HEK293 (cell line): ENCODE data around the gene AURKB.

Experiments
- CTCF ChIA-PET: fragments of 350-600 bp; formaldehyde crosslinking; extraction: SDS; loops from one replicate; lab custom pipeline; 2021; ENCODE audit warnings: antibody characterized with exemption; lab: Yijun Ruan, JAX
- POLR2A ChIA-PET: fragments of 300-600 bp; formaldehyde crosslinking; extraction: SDS; loops from one replicate; lab custom pipeline; 2020; ENCODE audit warnings: antibody characterized with exemption, inconsistent platforms; lab: Yijun Ruan, JAX
- H3K27ac ChIP-seq: fragments of 200-500 bp; sonication (Bioruptor generic); 2 replicates; pipeline ENCODE4 v1.5.1; 2014; ENCODE audit warnings: low read depth, low read length, control low read depth, inconsistent platforms; ENCODE audit errors: extremely low read depth
- H3K36me3 ChIP-seq, 2 experiments: fragments of 200-500 bp in 1 of 2; sonication (Bioruptor generic) in 1 of 2; 1 replicate in 1 of 2; 2 replicates in 1 of 2; pipeline ENCODE4 v1.5.1; 2014 to 2017; ENCODE audit warnings: inconsistent platforms in 2 of 2, low read length in 2 of 2; ENCODE audit not compliant: control insufficient read depth in 2 of 2, insufficient read depth in 1 of 2
- H3K4me1 ChIP-seq: fragments of 200-500 bp; sonication (Bioruptor generic); 2 replicates; pipeline ENCODE4 v1.5.1; 2014; ENCODE audit warnings: mild to moderate bottlenecking, low read length, inconsistent platforms; ENCODE audit not compliant: control insufficient read depth, insufficient read depth
- H3K4me3 ChIP-seq: 2 replicates; pipeline ENCODE4 v1.5.1; 2011; ENCODE audit warnings: low read depth, mild to moderate bottlenecking, control low read depth, low read length, moderate library complexity
- H3K9me3 ChIP-seq: fragments of 200-500 bp; sonication (Bioruptor generic); 2 replicates; pipeline ENCODE4 v1.5.1; 2014; ENCODE audit warnings: low read depth, low read length, inconsistent platforms; ENCODE audit not compliant: control insufficient read depth, insufficient read depth
- GLIS2 ChIP-seq: fragments of 450-650 bp; formaldehyde crosslinking; IDR thresholded peaks from 2 replicates; pipeline ENCODE4 v1.5.1; 2016; ENCODE audit warnings: missing biosample characterization, missing genetic modification characterization
- PRDM1 ChIP-seq: fragments of 450-650 bp; formaldehyde crosslinking; IDR thresholded peaks from 2 replicates; pipeline ENCODE4; 2016; ENCODE audit warnings: missing biosample characterization, missing genetic modification characterization
- YY2 ChIP-seq: fragments of 450-650 bp; formaldehyde crosslinking; IDR thresholded peaks from 2 replicates; pipeline ENCODE4 v1.5.1; 2016; ENCODE audit warnings: missing biosample characterization, missing genetic modification characterization
- ZBTB20 ChIP-seq: fragments of 450-650 bp; formaldehyde crosslinking; IDR thresholded peaks from 2 replicates; pipeline ENCODE4 v1.5.1; 2016; ENCODE audit warnings: missing biosample characterization, missing genetic modification characterization
- ZEB2 ChIP-seq: fragments of 450-650 bp; formaldehyde crosslinking; IDR thresholded peaks from 2 replicates; pipeline ENCODE4 v1.5.1; 2016; ENCODE audit warnings: missing biosample characterization, missing genetic modification characterization
- ZNF112 ChIP-seq: fragments of 450-650 bp; formaldehyde crosslinking; IDR thresholded peaks from 2 replicates; pipeline ENCODE4 v1.5.0; 2017; ENCODE audit warnings: missing biosample characterization, missing genetic modification characterization
- ZNF140 ChIP-seq: fragments of 450-650 bp; formaldehyde crosslinking; IDR thresholded peaks from 2 replicates; pipeline ENCODE4 v1.5.1; 2016; ENCODE audit warnings: missing biosample characterization, missing genetic modification characterization
- ZNF248 ChIP-seq: fragments of 450-650 bp; formaldehyde crosslinking; IDR thresholded peaks from 2 replicates; pipeline ENCODE4 v1.5.1; 2017; ENCODE audit warnings: missing biosample characterization, missing genetic modification characterization
- ZNF394 ChIP-seq: fragments of 450-650 bp; formaldehyde crosslinking; IDR thresholded peaks from 2 replicates; pipeline ENCODE4 v1.5.1; 2016; ENCODE audit warnings: missing biosample characterization, missing genetic modification characterization, mild to moderate bottlenecking, moderate library complexity, borderline replicate concordance
- ZNF585B ChIP-seq: fragments of 450-650 bp; formaldehyde crosslinking; IDR thresholded peaks from 2 replicates; pipeline ENCODE4 v1.5.1; 2016; ENCODE audit warnings: missing biosample characterization, missing genetic modification characterization
- ZNF701 ChIP-seq: fragments of 450-650 bp; formaldehyde crosslinking; IDR thresholded peaks from 2 replicates; pipeline ENCODE4 v1.5.1; 2016; ENCODE audit warnings: missing biosample characterization, missing genetic modification characterization
- ZNF768 ChIP-seq: fragments of 450-650 bp; formaldehyde crosslinking; IDR thresholded peaks from 2 replicates; pipeline ENCODE4 v1.5.1; 2018; ENCODE audit warnings: missing biosample characterization, mild to moderate bottlenecking, missing genetic modification characterization
- ZNF785 ChIP-seq: fragments of 450-650 bp; formaldehyde crosslinking; IDR thresholded peaks from 2 replicates; pipeline ENCODE4 v1.5.1; 2016; ENCODE audit warnings: missing biosample characterization, missing genetic modification characterization
- TF ChIP-seq, protein P1 (sequence below): fragments of 450-650 bp; formaldehyde crosslinking; IDR thresholded peaks from 2 replicates; pipeline ENCODE4 v1.5.1; 2016; ENCODE audit warnings: missing biosample characterization, missing genetic modification characterization
- TF ChIP-seq, protein P2 (sequence below): fragments of 450-650 bp; formaldehyde crosslinking; IDR thresholded peaks from 2 replicates; pipeline ENCODE4 v1.5.1; 2016; ENCODE audit warnings: missing biosample characterization, missing genetic modification characterization
- TF ChIP-seq, protein P3 (sequence below): fragments of 450-650 bp; formaldehyde crosslinking; IDR thresholded peaks from 2 replicates; pipeline ENCODE4 v1.5.1; 2016; ENCODE audit warnings: missing biosample characterization, missing genetic modification characterization
- TF ChIP-seq, protein P4 (sequence below): fragments of 450-650 bp; formaldehyde crosslinking; IDR thresholded peaks from 2 replicates; pipeline ENCODE4 v1.5.1; 2016; ENCODE audit warnings: missing biosample characterization, missing genetic modification characterization
- TF ChIP-seq, protein P5 (sequence below): fragments of 450-650 bp; formaldehyde crosslinking; IDR thresholded peaks from 2 replicates; pipeline ENCODE4 v1.5.1; 2016; ENCODE audit warnings: missing biosample characterization, missing genetic modification characterization
- TF ChIP-seq, protein P6 (sequence below): fragments of 450-650 bp; formaldehyde crosslinking; IDR thresholded peaks from 2 replicates; pipeline ENCODE4 v1.5.1; 2016; ENCODE audit warnings: missing biosample characterization, missing genetic modification characterization

AURKB gene

DNA sequence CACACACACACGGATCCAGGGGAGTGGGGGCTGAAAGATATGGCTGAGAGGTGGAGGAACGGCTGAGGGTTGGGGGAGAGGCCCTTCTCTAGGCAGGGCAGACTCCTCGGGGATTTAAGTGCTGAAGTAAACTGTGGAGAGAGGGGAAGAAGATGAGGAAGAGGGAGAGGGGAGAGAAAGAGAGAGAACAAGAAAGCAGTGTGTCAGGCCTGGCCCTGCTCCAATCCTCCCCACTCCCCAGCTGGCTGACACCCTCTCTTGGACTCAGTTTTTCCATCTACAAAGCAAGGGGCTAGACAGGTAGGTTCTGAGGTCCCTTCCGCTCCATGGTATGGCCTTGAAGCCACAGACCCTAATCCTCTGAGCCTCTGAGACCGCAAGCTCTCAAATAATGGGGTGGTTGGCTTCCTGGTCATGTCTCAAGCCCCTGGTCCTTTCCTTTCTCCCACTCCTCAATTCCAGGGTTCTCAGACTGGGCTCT lies 49.6 kb downstream of the AURKB start (continued):
- TF ChIP-seq ZNF394 (tag by site-specific recombination): no peak

DNA sequence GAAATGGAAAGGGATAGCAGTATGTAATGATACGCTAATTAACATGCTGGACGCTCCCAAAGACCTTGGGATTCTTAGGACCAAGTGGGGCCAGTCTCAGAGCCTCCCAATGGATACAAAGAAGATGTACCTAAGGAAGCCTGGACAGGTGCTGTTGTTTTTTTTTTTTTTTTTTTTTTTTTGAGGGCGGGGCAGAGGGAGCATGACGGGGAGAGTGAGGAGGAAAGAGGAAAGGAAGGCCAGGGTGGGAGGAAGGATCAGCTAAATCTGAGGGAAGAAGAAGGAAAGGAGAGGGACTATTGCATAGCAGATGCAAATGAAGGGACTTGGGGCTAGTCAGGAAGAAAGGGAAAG lies 50.2 kb downstream of the AURKB start:
- no peak for TF ChIP-seq ZNF768 (tag by site-specific recombination)
- TF ChIP-seq ZEB2 (tag by site-specific recombination): peak; percentile 41; the same call in 1 of the 2 replicates
- no peak for TF ChIP-seq ZNF112 (tag by site-specific recombination)
- TF ChIP-seq, protein P1, sequence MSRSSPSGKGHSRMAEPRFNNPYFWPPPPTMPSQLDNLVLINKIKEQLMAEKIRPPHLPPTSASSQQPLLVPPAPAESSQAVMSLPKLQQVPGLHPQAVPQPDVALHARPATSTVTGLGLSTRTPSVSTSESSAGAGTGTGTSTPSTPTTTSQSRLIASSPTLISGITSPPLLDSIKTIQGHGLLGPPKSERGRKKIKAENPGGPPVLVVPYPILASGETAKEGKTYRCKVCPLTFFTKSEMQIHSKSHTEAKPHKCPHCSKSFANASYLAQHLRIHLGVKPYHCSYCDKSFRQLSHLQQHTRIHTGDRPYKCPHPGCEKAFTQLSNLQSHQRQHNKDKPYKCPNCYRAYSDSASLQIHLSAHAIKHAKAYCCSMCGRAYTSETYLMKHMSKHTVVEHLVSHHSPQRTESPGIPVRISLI (tag by site-specific recombination): peak; percentile 95
- no peak for TF ChIP-seq ZNF140 (tag by site-specific recombination)
- TF ChIP-seq ZNF785: no peak
- TF ChIP-seq YY2: no peak
- 0 out of 2 replicates have a peak, but pooled peaks have one; percentile 52 for TF ChIP-seq PRDM1 (tag by site-specific recombination)
- no peak for TF ChIP-seq ZNF701 (tag by site-specific recombination)
- no peak for TF ChIP-seq ZNF248
- TF ChIP-seq, protein P2, sequence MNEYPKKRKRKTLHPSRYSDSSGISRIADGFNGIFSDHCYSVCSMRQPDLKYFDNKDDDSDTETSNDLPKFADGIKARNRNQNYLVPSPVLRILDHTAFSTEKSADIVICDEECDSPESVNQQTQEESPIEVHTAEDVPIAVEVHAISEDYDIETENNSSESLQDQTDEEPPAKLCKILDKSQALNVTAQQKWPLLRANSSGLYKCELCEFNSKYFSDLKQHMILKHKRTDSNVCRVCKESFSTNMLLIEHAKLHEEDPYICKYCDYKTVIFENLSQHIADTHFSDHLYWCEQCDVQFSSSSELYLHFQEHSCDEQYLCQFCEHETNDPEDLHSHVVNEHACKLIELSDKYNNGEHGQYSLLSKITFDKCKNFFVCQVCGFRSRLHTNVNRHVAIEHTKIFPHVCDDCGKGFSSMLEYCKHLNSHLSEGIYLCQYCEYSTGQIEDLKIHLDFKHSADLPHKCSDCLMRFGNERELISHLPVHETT (tag by site-specific recombination): no peak
- TF ChIP-seq, all 188 proteins: peak for 3
- Histone ChIP-seq H3K9me3 (no peaks in the 10 kb centered on the region), H3K4me1 (peaks cover 31% of the 10 kb centered on the region), H3K27ac (no peak overlapping the region), H3K4me3 (no peak overlapping the region), H3K36me3 (peaks cover 15 to 34% of the 10 kb centered on the region in 2 experiments; a peak in 2 of 3 replicates)
- POLR2A ChIA-PET: interaction anchor here (0.9 to 2.2 kb wide), 2 partner anchors 13 to 32 kb away, joined by 3 to 7 read pairs; no protein-coding TSS in a partner anchor
- CTCF ChIA-PET: interaction anchor here (0.6 to 7.3 kb wide), 6 partner anchors 13 to 188 kb away, joined by 3 to 91 read pairs (median 6); no protein-coding TSS in a partner anchor

DNA sequence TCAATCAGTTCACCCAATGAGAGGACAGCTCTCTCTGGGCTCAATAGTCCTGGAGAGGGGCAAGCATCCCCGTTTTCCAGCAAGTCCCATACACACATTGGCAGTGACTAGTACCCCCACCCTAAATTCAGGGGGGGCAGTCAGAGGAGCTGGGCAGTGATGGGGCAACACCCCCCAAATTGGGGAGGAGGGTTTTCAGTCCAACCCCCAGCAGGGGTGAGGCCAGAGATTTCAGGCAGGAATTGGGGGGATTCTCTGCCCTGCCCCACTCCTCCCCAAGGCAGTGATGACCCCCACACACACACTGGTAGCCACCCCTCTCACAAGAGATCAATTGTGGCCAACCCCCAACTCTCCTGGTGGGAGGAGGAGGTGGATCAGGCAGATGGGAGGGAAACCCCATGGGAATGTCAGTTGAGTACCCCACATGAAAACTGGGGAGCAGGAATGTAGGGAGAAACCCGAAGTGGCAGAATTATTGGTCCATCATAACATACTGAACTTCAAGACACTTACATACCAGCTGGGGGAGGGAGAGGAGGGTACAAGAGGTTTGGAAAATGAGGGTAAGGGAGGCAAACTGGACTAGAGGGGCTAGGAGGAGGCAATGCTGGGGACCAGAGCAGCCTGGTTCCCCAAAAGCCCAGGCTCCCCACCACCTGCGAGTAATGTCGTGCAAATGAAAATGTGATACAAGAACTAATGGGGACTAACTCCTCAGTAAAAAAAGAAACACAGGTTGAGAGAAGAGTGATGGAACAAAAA lies 50.7 kb downstream of the AURKB start:
- POLR2A ChIA-PET: interaction anchor here (0.9 to 4.6 kb wide), 4 partner anchors 14 to 32 kb away, joined by 3 to 31 read pairs (median 10); no protein-coding TSS in a partner anchor
- Histone ChIP-seq H3K4me3 (no peak overlapping the region), H3K27ac (no peak overlapping the region; the same call in 1 of the 2 replicates), H3K9me3 (no peaks in the 10 kb centered on the region), H3K36me3 (peaks cover 15 to 34% of the 10 kb centered on the region in 2 experiments; a peak in 2 of 3 replicates), H3K4me1 (peaks cover 33% of the 10 kb centered on the region)
- CTCF ChIA-PET: interaction anchor here (0.6 to 7.3 kb wide), 12 partner anchors 14 to 189 kb away, joined by 3 to 91 read pairs (median 6); partner anchors contain the start of genes ALOXE3 and HES7
- TF ChIP-seq ZBTB20 (tag by site-specific recombination) (no peak), GLIS2 (tag by site-specific recombination) (peak; percentile 50), ZNF585B (peak; percentile 60)
- TF ChIP-seq, protein P3, sequence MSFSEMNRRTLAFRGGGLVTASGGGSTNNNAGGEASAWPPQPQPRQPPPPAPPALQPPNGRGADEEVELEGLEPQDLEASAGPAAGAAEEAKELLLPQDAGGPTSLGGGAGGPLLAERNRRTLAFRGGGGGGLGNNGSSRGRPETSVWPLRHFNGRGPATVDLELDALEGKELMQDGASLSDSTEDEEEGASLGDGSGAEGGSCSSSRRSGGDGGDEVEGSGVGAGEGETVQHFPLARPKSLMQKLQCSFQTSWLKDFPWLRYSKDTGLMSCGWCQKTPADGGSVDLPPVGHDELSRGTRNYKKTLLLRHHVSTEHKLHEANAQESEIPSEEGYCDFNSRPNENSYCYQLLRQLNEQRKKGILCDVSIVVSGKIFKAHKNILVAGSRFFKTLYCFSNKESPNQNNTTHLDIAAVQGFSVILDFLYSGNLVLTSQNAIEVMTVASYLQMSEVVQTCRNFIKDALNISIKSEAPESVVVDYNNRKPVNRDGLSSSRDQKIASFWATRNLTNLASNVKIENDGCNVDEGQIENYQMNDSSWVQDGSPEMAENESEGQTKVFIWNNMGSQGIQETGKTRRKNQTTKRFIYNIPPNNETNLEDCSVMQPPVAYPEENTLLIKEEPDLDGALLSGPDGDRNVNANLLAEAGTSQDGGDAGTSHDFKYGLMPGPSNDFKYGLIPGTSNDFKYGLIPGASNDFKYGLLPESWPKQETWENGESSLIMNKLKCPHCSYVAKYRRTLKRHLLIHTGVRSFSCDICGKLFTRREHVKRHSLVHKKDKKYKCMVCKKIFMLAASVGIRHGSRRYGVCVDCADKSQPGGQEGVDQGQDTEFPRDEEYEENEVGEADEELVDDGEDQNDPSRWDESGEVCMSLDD (tag by site-specific recombination): peak; percentile 65; the same call in 1 of the 2 replicates
- TF ChIP-seq, protein P4, sequence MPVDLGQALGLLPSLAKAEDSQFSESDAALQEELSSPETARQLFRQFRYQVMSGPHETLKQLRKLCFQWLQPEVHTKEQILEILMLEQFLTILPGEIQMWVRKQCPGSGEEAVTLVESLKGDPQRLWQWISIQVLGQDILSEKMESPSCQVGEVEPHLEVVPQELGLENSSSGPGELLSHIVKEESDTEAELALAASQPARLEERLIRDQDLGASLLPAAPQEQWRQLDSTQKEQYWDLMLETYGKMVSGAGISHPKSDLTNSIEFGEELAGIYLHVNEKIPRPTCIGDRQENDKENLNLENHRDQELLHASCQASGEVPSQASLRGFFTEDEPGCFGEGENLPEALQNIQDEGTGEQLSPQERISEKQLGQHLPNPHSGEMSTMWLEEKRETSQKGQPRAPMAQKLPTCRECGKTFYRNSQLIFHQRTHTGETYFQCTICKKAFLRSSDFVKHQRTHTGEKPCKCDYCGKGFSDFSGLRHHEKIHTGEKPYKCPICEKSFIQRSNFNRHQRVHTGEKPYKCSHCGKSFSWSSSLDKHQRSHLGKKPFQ (tag by site-specific recombination): no peak
- TF ChIP-seq, protein P5, sequence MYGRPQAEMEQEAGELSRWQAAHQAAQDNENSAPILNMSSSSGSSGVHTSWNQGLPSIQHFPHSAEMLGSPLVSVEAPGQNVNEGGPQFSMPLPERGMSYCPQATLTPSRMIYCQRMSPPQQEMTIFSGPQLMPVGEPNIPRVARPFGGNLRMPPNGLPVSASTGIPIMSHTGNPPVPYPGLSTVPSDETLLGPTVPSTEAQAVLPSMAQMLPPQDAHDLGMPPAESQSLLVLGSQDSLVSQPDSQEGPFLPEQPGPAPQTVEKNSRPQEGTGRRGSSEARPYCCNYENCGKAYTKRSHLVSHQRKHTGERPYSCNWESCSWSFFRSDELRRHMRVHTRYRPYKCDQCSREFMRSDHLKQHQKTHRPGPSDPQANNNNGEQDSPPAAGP: no peak
- TF ChIP-seq, protein P6, sequence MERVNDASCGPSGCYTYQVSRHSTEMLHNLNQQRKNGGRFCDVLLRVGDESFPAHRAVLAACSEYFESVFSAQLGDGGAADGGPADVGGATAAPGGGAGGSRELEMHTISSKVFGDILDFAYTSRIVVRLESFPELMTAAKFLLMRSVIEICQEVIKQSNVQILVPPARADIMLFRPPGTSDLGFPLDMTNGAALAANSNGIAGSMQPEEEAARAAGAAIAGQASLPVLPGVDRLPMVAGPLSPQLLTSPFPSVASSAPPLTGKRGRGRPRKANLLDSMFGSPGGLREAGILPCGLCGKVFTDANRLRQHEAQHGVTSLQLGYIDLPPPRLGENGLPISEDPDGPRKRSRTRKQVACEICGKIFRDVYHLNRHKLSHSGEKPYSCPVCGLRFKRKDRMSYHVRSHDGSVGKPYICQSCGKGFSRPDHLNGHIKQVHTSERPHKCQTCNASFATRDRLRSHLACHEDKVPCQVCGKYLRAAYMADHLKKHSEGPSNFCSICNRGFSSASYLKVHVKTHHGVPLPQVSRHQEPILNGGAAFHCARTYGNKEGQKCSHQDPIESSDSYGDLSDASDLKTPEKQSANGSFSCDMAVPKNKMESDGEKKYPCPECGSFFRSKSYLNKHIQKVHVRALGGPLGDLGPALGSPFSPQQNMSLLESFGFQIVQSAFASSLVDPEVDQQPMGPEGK (tag by site-specific recombination): 0 out of 2 replicates have a peak, but pooled peaks have one; percentile 22
